Measurements from ENCODE around the gene MIX23. TPM values are rescaled to one million over a fixed set of nuclear protein-coding genes. Genes with fewer than 3 reads are reported as not detected.
"Not testable (repeated sequence)": the region's sequence is repeated elsewhere in the genome, so short reads cannot be mapped to it uniquely, and the experiment has no call there.

Gene MIX23
- total RNA-seq, 1 donor from 2014 or later: 19.7 TPM

DNA sequence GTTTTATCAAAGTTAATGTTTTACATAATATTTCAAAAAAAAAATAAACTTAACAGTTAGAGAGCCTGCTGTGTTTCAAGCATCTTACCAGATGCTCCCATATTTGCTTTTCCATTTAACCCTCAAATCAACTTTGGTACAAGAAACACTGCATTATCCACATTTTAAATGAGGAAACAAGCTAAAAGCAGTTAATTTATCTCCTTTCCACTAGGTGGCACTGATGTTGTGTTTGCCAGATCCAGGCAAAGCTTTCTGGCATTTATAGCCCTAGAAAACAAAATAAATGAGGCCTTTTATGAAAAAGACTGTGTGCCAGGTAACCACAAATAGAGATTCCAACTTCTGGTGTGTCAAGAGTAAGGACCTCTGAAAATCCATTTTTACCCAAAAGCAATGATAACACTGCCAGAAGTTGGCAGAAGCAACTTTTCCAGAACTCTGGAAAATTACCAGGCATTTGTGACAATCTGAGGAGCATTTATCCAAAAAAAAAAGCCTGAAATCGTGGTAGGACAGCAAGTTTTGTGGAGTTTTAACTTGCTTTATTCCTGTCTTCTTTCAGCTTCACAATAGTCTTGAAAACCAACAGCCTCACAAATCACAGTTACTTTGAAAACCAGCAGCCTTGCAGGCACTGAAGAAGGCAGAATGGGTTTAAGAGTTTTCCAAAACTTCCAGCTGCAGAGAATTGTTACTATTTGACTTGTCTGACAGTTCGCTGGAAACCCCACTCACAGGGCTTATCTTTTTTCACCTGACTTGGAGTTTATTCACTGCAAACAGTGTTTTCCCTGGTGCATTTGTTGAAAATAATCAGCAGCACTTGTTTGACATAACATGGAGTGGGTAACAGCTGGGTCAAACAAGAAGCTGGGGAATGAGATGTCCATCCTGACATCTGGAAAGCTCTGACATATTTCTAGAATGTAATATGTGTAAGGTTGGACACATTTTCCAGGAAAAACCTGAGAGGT lies 10.1 kb upstream of the MIX23 start:
- DNase-seq: peak; percentile 46

DNA sequence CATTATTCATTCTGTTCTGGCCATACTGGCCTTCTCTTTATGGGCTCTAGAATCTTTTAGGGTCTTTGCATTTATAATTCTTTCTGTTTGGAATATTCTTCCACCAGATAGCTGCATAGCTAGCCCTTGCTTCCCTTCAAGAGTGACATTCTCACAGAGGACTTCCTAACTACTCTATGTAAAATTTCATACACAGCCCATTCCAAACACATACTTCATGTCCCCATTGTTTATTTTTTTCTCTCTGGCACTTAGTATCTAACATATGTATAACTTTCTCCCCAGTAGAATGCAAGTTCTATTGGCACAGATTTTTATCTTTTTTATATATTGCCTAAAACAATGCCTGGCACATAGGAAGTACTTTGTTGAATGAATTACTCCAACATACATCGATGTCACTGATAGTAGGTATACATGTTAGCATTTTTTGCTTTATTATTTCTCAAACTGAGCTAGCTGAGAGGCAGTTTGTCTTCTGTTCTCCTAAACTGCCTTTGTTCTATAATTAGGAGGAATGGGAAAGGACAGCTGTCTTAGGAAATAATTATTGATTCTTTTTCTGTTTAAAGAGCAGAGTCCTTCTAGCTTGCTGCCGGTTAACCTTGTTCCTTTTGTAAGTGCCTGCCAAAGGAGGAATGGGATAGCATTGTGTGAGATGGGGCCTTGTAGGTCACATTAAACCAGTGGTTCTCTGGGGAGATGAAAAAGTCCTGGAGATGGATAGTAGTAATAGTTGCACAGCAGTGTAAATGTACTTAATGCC lies 8.8 kb upstream of the MIX23 start:
- DNase-seq: no peak

DNA sequence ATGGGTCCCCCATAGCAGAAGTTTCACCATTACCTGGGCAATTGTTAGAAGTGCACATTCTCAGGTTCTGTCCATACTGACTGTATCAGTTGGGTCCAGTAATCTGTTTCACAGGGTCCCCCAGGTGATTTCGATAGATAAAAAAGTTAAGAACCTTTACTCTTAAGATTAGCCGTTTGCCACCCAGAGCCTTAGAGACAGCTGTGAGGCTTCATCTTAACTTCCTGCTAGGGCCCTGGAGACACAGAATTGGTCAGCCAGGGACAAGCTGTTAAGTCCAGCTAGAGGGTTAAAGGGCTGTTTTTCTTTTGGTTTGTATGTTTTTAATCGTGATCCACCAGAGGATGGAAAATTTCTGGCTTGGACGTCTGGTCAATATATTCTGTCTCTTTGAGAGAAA lies 7.6 kb upstream of the MIX23 start:
- no peak for DNase-seq

DNA sequence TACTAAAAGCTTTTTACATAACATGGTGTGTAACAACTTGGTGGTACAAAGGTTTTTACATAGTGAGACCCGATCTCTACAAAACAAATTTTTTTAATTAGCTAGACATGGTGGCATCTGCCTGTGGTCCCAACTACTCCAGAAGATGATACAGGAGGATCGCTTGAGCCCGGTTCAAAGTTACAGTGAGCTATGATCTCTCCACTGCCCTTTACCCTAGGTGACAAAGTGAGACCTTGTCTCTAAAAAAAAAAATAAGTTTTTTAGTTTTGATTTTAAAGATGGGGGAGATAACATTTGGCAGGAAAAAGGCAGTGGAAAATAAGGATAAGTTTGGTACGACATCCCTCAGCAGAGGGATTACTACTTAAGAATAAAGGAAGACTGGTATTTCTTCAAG lies 6.9 kb upstream of the MIX23 start:
- DNase-seq: no peak

DNA sequence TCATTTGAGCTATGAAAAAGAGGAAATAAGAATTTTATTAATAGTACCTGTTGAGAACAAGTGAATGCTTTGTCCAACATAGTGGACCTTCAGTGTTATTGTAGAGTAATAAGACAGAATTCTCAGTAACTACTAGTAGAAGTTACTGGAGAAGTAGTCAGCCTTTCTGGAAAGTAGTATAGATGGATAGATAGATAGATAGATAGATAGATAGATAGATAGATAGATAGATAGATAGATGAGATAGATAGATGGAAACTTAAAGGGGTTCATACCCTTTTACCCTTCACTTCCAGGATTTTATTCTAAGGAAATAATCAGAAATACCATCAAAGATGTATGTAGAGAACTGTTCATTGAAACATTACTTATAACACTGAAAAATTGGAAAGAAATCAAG lies 6.2 kb upstream of the MIX23 start:
- DNase-seq: no peak

DNA sequence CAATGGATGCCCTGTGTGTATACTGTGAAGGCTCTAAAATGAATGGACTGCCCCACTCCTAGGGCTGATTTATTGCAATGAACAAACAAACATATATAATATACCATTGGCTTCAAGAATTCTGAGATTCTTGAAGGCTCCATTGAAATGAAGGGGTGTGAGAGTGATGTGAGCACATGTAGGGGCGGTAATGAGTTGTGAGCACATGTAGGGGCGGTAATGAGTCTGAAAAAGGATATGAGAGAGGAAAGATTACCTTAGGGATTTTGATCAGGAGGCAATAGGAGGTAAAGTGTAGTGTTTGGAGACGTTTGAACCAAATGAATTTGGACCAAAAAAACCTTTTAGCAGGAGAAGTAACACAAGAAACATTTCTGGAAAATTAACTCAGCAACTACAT lies 4.7 kb upstream of the MIX23 start:
- DNase-seq: no peak

DNA sequence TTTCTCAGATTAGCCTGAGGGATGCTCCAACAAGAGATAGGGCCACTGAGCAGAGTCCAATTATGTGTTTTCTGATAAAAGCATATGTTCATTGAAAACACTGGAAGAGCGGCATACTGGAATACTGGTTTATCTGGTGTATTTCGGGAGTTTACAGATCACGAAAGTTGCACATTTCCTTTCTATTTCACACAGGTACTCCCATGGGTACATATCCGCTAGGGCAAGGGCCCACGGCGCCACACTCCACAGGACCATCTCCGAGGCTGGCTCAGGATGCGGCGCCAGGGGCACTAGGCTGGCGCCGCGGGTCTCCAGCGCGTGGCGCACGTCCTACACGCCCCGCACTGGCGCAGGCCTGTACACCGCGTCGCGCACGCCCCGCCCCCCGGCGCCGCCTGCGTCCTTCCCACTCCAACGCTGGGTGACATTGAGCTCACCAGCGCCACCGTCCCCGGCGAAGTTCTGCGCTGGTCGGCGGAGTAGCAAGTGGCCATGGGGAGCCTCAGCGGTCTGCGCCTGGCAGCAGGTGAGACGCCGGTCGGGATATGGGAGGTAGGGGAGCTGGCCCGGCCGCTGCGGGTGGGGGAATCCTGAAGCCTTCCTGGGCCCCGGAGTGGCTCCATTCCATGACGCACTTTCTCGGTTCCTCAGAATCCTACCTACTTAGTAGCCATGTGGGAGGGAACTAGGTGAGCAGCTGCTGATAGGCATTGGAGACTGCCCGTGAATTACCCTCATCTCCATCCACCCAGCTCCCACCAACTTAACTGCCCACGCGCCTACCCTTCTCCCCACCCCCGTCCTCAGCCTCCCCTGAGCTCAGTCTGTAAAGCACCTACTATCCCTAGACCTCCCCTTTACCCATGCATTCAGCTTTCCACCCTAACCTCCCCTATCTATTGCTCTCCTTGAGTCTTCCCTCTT lies 1.0 kb upstream of the MIX23 start, which contains the start of gene FAM162A:
Gene FAM162A (plus strand): TSS at position 412 of the 927 bp plus-strand sequence. CDS start 84 bp downstream, at position 496.
- peak; percentile 97 for DNase-seq

DNA sequence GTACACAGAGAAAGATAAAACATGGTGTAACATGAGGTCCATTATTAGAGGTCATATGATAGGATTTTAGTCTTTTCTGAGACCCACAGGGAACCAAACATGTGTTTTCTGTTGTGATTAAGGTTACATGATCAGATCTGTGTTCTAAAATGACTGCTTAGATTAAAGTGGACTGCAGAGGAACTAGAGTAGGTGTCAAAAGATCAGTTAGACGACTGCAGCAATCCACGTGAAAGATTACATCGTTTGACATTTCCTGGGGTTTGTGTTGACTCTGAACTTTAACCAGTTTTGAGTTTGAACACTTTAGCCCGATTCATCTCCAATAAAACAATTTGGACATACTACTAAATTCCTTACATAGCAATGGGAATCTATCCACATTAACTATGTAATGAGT lies 5.1 kb downstream of the MIX23 start:
- DNase-seq: no peak

DNA sequence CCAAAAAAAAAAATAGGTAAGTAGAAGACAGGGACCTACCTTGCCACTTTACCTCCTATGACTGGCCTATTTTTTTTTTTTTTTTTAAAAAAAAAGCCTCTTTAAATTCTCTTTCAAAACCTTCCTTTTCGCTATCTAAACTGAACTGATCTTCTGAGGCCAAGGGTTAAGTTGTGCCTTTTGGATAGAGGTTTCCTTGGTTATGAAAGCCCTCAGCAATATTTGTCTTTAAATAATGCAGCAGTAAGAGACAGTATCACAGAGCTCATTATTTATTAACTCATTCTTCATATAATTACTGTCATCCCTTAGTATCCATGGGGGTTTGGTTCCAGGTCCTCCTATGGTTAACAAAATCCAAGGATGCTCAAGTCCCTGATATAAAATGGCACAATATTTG lies 9.0 kb downstream of the MIX23 start:
- DNase-seq: no peak

DNA sequence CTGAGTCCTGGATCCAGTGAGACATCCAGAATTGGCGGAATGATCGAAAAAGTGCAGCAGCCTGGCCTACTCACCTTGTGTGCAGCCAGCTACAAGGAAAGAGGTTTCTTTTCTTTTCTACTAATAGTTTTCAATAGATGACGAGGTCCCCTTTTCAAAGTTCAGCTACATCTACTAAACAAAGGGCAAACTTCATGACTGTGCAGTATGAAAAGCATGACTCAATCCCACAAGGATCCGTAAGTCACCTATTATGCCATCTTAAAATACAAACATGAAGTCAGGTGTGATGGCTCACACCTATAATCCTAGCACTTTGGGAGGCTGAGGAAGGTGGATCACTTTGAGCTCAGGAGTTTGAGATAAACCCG lies 16.7 kb downstream of the MIX23 start:
- DNase-seq: no peak

DNA sequence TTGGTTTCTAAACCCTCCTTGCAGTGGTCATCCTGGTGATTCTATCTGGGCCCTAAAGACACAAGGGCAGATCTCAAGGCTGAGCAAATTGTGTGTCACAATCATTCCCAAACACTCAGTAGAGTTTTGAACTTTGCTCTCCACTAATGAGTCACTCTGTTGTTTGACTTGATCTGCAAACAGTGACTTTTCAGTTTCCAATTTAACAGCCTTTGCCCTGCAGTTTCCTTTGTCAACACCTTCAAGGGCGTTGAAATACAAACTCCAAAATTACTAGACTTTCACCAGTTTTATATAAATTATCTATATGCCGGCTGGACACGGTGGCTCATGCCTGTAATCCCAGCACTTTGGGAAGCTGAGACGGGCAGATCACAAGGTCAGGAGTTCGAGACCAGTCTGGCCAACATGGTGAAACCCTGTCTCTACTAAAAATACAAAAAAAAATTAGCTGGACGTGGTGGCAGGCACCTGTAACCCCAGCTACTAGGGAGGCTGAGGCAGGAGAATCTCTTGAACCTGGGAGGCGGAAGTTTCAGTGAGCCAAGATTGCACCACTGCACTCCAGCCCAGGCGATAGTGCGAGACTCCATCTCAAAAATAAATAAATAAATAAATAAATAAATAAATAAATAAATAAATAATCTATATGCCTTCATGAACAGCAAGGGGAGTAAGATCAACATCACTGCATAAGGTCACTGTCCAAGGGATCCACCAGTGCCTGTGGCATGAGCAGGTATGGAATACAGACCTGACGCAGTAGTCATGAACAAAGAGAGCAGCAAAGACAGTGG lies 17.3 kb downstream of the MIX23 start:
- DNase-seq: not testable (repeated sequence)

DNA sequence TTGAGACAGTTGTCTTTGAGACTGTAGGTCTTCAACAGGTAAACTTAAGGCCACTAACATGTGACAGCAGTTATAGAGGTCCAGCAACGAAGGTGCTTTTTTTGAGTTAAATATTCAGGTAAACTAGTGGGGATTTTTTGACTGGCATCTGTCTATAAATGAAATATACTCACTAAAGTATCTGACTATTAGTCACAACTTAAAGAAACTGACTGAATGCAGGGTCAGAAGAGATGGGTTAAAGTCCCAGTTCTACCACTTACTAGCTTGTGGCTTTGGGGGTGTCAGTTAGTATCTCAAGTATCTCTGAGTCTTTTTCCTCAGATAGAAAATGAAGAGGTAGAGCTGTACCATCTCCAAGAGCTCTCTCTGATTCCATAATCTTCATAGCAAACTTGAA lies 18.0 kb downstream of the MIX23 start:
- no peak for DNase-seq

DNA sequence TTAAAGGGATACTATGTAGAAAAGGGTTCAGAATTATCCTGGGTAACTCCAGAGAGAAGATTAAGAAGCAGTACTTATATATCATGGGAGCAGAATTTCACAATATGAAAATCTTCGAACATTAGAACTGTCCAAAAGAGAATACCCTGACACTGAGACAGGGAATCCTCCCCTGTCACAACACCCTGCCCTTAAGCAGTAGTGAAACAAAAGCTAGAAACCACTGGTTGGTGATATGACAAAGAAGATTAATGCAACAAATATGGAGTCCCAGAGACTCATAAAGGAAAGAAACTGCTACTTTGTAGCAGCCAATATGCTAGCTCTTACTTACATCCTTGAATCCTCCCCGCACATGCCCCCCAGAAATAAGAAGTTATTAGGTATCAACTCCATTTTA lies 18.5 kb downstream of the MIX23 start:
- DNase-seq: no peak

DNA sequence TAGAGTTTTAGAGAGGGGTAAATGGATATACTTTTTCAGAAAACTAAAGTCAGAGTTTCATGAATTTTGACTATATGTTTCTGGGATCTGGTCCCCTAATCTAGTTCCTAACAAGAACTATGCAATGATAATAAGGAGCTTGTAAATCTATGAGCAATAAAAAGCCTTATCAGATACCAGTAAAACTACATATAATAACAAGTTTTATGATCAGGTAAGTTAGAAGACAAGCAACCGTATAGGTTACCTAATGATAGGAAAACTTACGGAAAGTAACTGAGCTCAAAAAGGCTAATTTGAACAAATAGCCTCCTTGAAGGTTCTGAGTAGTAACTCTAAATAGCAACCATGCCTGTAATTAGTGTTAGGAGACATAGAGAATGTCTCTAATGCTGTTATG lies 21.0 kb downstream of the MIX23 start:
- no peak for DNase-seq

DNA sequence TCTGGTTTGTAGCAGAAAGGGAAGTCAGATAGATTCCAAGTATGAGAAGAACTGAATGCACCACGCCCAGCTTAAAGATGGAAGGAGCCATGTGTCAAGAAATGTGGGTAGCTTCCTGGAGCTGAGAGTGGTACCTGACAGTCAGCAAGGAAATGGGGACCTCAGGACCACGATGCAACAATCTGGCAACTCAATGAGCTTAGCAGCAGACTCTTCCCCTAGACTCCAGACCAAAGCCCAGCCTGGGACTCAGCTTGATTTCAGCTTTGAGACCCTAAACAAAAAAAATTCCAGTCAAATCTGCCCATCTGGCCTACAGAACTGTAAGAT lies 24.4 kb downstream of the MIX23 start:
- no peak for DNase-seq

DNA sequence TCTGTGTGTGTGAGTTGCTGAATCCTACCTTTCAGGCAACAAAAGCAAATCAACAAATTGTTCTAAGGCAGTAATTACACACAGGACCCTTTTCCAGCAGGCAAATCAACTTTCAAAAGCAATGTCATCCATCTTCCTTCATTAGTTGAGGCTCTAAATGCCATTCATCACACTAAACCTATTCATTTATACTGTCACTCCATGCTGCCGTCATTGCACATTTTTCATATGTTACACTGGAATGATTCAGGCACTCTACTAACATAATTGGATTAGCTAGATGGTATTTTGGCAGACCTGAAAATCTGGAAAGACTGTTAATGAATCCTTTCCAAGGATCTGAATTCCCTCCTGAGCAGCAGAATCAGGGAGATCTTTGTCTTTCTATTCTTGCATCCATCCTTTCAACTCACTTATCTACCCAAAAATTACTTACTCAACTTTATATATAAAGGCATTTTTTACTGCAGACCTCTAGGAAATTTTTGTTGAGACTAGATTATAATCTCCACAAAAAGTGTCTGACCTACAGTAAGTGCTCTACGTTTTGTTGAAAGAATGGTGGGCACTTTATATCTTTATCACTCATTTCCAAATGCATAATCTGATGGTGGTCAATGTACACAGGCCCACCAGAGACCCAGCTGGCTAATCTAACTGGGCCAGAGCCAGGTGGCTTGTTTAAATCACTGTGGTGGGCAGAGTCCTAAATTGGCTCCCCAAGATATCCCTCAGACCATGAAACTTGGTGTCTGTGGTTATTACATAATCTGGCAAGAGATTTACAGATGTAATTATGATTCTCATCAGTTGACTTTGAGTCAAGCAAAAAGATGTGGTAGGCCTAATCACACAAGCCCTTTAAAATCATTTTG lies 25.0 kb downstream of the MIX23 start:
- no peak for DNase-seq

DNA sequence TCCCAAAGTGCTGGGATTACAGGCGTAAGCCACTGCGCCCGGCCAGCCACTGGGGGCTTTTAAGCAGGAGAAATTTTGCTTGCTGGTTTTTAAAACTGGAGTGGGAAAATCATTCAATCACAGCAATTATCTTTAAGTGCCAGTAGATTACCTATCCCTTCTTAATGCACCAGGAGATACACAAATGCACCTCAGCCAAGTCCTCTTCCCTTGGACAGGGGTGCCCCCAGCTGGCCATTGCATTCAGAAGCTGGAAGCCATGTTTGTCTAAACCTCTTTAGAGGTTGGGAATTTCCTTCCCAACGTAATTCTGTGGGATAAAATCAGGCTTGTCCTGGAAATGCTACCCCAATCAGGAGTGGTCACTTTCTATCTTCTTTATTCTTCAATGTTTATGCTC lies 26.6 kb downstream of the MIX23 start:
- peak; percentile 28 for DNase-seq

DNA sequence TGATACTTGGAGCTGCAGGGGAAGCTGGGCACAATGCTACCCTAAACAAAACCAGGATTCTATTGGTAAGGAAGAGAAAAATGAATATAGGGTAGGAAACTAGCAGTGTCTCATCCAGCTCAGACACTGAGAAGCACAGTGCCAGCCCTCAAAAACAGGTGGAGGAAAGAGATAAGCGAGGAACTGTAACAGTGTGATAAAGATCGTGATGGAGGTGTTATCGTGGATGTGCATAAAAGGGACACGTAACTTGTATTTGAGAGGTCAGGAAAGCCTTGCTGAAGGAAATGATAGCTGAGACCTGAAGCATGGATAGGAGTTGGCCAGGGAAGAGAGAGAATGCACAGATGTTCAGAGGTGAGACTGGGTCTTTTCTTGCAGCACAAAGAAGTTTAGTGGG lies 27.4 kb downstream of the MIX23 start:
- DNase-seq: no peak

DNA sequence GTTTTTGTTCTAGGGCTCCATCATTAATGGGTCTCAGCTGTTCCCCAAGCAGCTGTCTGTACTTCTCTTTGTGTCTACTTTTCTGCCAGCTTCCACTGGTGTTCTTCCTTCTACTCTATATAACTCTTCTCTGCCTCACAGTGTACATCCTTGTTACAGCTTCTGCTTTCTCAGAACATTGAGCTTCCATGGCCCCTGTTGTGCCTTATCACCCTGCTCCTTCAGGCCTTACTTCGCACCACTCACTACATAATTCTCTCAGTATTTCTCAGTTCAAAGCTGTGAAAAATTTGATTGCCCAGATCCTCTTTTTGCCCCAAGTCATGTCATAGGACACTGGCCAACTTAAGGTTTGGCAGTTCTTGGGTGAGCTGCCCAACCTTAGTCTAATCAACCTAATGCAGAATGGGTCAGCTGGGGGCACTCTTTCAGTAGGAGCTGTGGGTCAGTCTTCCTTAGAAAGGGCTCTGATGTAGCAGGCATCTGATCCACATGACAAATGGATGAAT lies 29.1 kb downstream of the MIX23 start:
- peak; percentile 16 for DNase-seq

DNA sequence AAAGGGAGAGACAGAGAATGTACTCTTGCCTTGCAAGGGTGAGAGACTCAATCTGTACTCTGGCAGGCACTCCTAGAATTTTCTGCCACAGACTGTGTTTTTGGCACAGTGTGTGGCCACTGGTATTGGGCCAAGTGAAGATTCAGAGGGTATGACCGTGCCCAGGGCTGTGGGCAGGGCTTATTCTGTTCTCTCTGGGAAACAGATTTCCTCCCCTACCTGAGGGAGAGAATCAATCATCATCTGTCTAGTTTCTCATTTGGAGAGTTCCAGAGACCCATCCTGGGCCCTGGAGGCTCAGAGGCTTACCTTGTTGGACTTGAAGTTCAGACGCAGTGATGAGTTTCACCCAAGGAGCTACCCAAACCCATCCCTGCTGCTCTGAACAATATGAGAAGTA lies 29.8 kb downstream of the MIX23 start:
- peak; percentile 52 for DNase-seq
